ENCODE data around the gene CAMSAP3. TPM values are rescaled to one million over a fixed set of nuclear protein-coding genes. Genes with fewer than 3 reads are reported as not detected.

The CAMSAP3 gene
- total RNA-seq, 1 donor from 2014 or later: 115 TPM

- no peaks in the 10 kb centered on the region for H3K4me1 Mint-ChIP-seq (ENCODE audit: low read depth)
- no peaks in the 10 kb centered on the region for H3K9me3 Mint-ChIP-seq (ENCODE audit: low read depth)
- H3K4me3 Mint-ChIP-seq (ENCODE audit: low read depth): no peak overlapping the region
- no peak for DNase-seq (ENCODE audit: low spot score, unreplicated experiment)
- no peak overlapping the region for H3K27ac Mint-ChIP-seq
- TF ChIP-seq, protein P1, sequence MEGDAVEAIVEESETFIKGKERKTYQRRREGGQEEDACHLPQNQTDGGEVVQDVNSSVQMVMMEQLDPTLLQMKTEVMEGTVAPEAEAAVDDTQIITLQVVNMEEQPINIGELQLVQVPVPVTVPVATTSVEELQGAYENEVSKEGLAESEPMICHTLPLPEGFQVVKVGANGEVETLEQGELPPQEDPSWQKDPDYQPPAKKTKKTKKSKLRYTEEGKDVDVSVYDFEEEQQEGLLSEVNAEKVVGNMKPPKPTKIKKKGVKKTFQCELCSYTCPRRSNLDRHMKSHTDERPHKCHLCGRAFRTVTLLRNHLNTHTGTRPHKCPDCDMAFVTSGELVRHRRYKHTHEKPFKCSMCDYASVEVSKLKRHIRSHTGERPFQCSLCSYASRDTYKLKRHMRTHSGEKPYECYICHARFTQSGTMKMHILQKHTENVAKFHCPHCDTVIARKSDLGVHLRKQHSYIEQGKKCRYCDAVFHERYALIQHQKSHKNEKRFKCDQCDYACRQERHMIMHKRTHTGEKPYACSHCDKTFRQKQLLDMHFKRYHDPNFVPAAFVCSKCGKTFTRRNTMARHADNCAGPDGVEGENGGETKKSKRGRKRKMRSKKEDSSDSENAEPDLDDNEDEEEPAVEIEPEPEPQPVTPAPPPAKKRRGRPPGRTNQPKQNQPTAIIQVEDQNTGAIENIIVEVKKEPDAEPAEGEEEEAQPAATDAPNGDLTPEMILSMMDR (IDR thresholded peaks at IDR 0.05; ENCODE audit: unreplicated experiment): no peak
- peaks cover 13% of the 10 kb centered on the region for H3K36me3 Mint-ChIP-seq (ENCODE audit: insufficient read depth)
- H3K27me3 Mint-ChIP-seq: no peaks in the 10 kb centered on the region
These were observed 15.0 kb downstream of the CAMSAP3 start for GRCh38 chr19:7610491-7611240.

- no peak overlapping the region for H3K27ac Mint-ChIP-seq
- peaks cover 10% of the 10 kb centered on the region for H3K36me3 Mint-ChIP-seq (ENCODE audit: insufficient read depth)
- no peaks in the 10 kb centered on the region for H3K4me1 Mint-ChIP-seq (ENCODE audit: low read depth)
- TF ChIP-seq, protein P1 (IDR thresholded peaks at IDR 0.05; ENCODE audit: unreplicated experiment): no peak
- no peak for DNase-seq (ENCODE audit: low spot score, unreplicated experiment)
- no peak overlapping the region for H3K4me3 Mint-ChIP-seq (ENCODE audit: low read depth)
- H3K27me3 Mint-ChIP-seq: no peaks in the 10 kb centered on the region
- H3K9me3 Mint-ChIP-seq (ENCODE audit: low read depth): no peaks in the 10 kb centered on the region
These were observed 16.0 kb downstream of the CAMSAP3 start for GRCh38 chr19:7611541-7612279.

DNA sequence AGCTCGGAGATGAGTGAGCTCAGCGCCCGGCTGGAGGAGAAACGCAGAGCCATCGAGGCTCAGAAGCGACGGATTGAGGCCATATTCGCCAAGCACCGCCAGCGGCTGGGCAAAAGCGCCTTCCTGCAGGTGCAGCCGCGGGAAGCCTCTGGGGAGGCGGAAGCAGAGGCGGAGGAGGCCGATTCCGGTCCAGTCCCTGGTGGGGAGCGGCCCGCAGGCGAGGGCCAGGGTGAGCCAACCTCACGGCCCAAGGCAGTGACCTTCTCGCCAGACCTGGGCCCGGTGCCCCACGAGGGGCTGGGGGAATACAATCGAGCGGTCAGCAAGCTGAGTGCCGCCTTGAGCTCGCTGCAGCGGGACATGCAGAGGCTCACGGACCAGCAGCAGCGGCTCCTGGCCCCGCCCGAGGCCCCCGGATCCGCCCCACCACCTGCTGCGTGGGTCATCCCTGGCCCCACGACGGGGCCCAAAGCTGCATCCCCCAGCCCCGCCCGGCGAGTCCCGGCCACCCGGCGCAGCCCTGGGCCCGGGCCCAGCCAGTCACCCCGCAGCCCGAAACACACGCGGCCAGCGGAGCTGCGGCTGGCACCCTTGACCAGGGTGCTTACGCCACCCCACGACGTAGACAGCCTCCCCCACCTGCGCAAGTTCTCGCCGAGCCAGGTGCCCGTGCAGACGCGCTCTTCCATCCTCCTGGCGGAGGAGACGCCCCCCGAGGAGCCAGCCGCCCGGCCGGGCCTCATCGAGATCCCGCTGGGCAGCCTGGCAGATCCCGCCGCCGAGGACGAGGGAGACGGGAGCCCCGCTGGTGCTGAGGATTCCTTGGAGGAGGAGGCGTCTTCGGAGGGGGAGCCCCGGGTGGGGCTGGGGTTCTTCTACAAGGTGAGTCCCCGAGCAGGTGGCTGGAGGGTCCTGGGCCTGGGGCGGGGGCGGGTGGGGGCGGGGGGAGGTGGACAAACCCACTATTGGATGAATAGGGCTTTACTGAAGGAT is 16.9 kb downstream of the CAMSAP3 start:
- Mint-ChIP-seq H3K36me3 (ENCODE audit: insufficient read depth) (peaks cover 9% of the 10 kb centered on the region), H3K27ac (no peak overlapping the region), H3K27me3 (no peaks in the 10 kb centered on the region), H3K4me1 (ENCODE audit: low read depth) (no peaks in the 10 kb centered on the region), H3K4me3 (ENCODE audit: low read depth) (no peak overlapping the region), H3K9me3 (ENCODE audit: low read depth) (no peaks in the 10 kb centered on the region)
- DNase-seq (ENCODE audit: low spot score, unreplicated experiment): no peak
- TF ChIP-seq, protein P1 (IDR thresholded peaks at IDR 0.05; ENCODE audit: unreplicated experiment): no peak

GRCh38 chr19:7614859-7615741 is 19.4 kb downstream of the CAMSAP3 start:
- Mint-ChIP-seq H3K9me3 (ENCODE audit: low read depth) (no peaks in the 10 kb centered on the region), H3K36me3 (ENCODE audit: insufficient read depth) (peaks cover 11% of the 10 kb centered on the region), H3K4me3 (ENCODE audit: low read depth) (no peak overlapping the region), H3K27ac (no peak overlapping the region), H3K4me1 (ENCODE audit: low read depth) (no peaks in the 10 kb centered on the region), H3K27me3 (no peaks in the 10 kb centered on the region)
- TF ChIP-seq, protein P1 (IDR thresholded peaks at IDR 0.05; ENCODE audit: unreplicated experiment): no peak
- no peak for DNase-seq (ENCODE audit: low spot score, unreplicated experiment)

All from progenitor cell of endocrine pancreas (in vitro differentiated cells).